ENCODE results near the gene ARL4C.

The ARL4C gene

DNA sequence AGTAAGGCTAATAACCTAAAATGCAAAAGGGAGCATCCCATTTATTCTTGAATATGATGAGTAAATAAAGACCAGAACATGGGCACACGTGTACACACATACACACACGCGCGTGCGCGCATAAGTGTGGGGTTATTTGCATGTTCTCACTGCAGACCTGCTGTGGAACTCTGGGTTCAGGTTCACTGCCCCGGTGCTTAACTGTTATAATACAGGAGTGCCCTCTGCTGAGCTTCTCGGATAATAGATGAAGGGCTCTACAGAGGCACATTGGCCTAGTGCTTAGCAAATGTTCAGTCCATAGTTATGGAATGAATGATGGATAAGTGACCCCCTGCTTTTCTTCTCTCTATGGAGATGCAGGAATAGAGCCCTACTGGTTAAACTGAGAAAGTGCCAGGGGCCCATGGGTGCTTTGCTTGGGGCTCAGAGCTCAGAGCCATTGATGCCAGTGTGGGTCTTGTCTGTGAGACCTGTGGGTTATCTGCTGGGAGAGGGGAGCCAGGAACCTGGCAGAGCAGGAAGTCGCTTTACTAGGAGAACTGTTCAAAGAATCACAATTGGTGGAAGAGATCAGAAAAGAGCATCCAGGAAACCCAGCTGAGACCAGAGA, 3.6 kb upstream of the ARL4C start:
- TF ChIP-seq EZH2phosphoT487 (IDR thresholded peaks at IDR 0.05; ENCODE audit: low read depth), result no peak
- TF ChIP-seq, protein P1, sequence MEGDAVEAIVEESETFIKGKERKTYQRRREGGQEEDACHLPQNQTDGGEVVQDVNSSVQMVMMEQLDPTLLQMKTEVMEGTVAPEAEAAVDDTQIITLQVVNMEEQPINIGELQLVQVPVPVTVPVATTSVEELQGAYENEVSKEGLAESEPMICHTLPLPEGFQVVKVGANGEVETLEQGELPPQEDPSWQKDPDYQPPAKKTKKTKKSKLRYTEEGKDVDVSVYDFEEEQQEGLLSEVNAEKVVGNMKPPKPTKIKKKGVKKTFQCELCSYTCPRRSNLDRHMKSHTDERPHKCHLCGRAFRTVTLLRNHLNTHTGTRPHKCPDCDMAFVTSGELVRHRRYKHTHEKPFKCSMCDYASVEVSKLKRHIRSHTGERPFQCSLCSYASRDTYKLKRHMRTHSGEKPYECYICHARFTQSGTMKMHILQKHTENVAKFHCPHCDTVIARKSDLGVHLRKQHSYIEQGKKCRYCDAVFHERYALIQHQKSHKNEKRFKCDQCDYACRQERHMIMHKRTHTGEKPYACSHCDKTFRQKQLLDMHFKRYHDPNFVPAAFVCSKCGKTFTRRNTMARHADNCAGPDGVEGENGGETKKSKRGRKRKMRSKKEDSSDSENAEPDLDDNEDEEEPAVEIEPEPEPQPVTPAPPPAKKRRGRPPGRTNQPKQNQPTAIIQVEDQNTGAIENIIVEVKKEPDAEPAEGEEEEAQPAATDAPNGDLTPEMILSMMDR (IDR thresholded peaks at IDR 0.05; ENCODE audit: low read depth, low read length), result peak; percentile 70

GRCh38 chr2:234497594-234498235, 834 bp upstream of the ARL4C start:
- H2AFZ ChIP-seq (ENCODE audit: low read depth, low read length), result no peak overlapping the region
- H3K4me2 ChIP-seq (ENCODE audit: low read length), result peak overlapping the region; percentile 77
- no peaks in the 10 kb centered on the region for H3K79me2 ChIP-seq (ENCODE audit: low read length)
- H3K4me1 ChIP-seq (ENCODE audit: low read length), result peaks cover 5% of the 10 kb centered on the region; the same call in 1 of the 2 replicates
- no peaks in the 10 kb centered on the region for H3K36me3 ChIP-seq (replicated peaks; ENCODE audit: low read depth, low read length)
- TF ChIP-seq, protein P1 (IDR thresholded peaks at IDR 0.05; ENCODE audit: low read depth, low read length), result no peak
- TF ChIP-seq EZH2phosphoT487 (IDR thresholded peaks at IDR 0.05; ENCODE audit: low read depth), result no peak
- H3K27me3 ChIP-seq (ENCODE audit: low read depth, low read length), result peaks cover 16% of the 10 kb centered on the region
- H4K20me1 ChIP-seq (ENCODE audit: insufficient read depth, low read length), result no peaks in the 10 kb centered on the region
- no peak overlapping the region; the same call in 1 of the 2 replicates for H3K9ac ChIP-seq (ENCODE audit: low read length)
- peak overlapping the region; percentile 76 for H3K4me3 ChIP-seq (ENCODE audit: low read length)
- H3K27ac ChIP-seq (ENCODE audit: low read length), result no peak overlapping the region
- H3K9me3 ChIP-seq (ENCODE audit: insufficient read depth, low read length), result no peaks in the 10 kb centered on the region

More for the DNA sequence above, 3.6 kb upstream of the ARL4C start:
- Histone ChIP-seq H4K20me1 (ENCODE audit: insufficient read depth, low read length) (no peaks in the 10 kb centered on the region), H3K4me3 (ENCODE audit: low read length) (no peak overlapping the region), H3K27ac (ENCODE audit: low read length) (no peak overlapping the region), H3K4me1 (ENCODE audit: low read length) (peaks cover 5% of the 10 kb centered on the region; the same call in 1 of the 2 replicates), H3K79me2 (ENCODE audit: low read length) (no peaks in the 10 kb centered on the region), H2AFZ (ENCODE audit: low read depth, low read length) (no peak overlapping the region), H3K36me3 (replicated peaks; ENCODE audit: low read depth, low read length) (no peaks in the 10 kb centered on the region), H3K9me3 (ENCODE audit: insufficient read depth, low read length) (no peaks in the 10 kb centered on the region), H3K4me2 (ENCODE audit: low read length) (no peak overlapping the region), H3K27me3 (ENCODE audit: low read depth, low read length) (peaks cover 24% of the 10 kb centered on the region; the same call in 1 of the 2 replicates), H3K9ac (ENCODE audit: low read length) (no peak overlapping the region)

GRCh38 chr2:234496055-234496834, 636 bp downstream of the ARL4C start:
- H3K4me2 ChIP-seq (ENCODE audit: low read length), result peak overlapping the region; percentile 86
- H3K4me1 ChIP-seq (ENCODE audit: low read length), result peaks cover 6% of the 10 kb centered on the region
- H3K36me3 ChIP-seq (replicated peaks; ENCODE audit: low read depth, low read length), result no peaks in the 10 kb centered on the region
- H2AFZ ChIP-seq (ENCODE audit: low read depth, low read length), result 0 out of 2 replicates have a peak overlapping the region, but pooled peaks have one; percentile 60
- H3K9ac ChIP-seq (ENCODE audit: low read length), result no peak overlapping the region
- H3K27ac ChIP-seq (ENCODE audit: low read length), result no peak overlapping the region
- H4K20me1 ChIP-seq (ENCODE audit: insufficient read depth, low read length), result no peaks in the 10 kb centered on the region
- H3K79me2 ChIP-seq (ENCODE audit: low read length), result no peaks in the 10 kb centered on the region
- no peaks in the 10 kb centered on the region for H3K9me3 ChIP-seq (ENCODE audit: insufficient read depth, low read length)
- TF ChIP-seq, protein P1 (IDR thresholded peaks at IDR 0.05; ENCODE audit: low read depth, low read length), result no peak
- no peak for TF ChIP-seq EZH2phosphoT487 (IDR thresholded peaks at IDR 0.05; ENCODE audit: low read depth)
- peaks cover 23% of the 10 kb centered on the region for H3K27me3 ChIP-seq (ENCODE audit: low read depth, low read length)
- H3K4me3 ChIP-seq (ENCODE audit: low read length), result peak overlapping the region; percentile 77
